Parathyroid adenoma (tissue), 2 donors: Measurements from ENCODE around the gene MKRN2OS.
A peak's percentile ranks its signal among the peaks of the same experiment; 100 is the strongest.

Source experiments
- H2AFZ ChIP-seq: fragments of 300-600 bp; sonication (generic); one replicate; pipeline ENCODE4 v1.7.0; 2017; ENCODE audit warnings: antibody characterized with exemption, mild to moderate bottlenecking
- H3K27ac ChIP-seq: fragments of 300-600 bp; sonication (generic); one replicate; pipeline ENCODE4 v1.7.0; 2017
- H3K27me3 ChIP-seq: fragments of 300-600 bp; sonication (generic); one replicate; pipeline ENCODE4 v1.7.0; 2017; ENCODE audit warnings: low read length; ENCODE audit not compliant: control insufficient read depth, insufficient read depth
- H3K36me3 ChIP-seq: fragments of 300-600 bp; sonication (generic); one replicate; pipeline ENCODE4 v1.7.0; 2017; ENCODE audit warnings: low read length; ENCODE audit not compliant: control insufficient read depth, insufficient read depth
- H3K4me1 ChIP-seq: fragments of 300-600 bp; sonication (generic); one replicate; pipeline ENCODE4 v1.7.0; 2017; ENCODE audit warnings: control low read depth
- H3K4me2 ChIP-seq: fragments of 300-600 bp; sonication (generic); one replicate; pipeline ENCODE4 v1.7.0; 2017; ENCODE audit warnings: low read length
- H3K4me3 ChIP-seq: fragments of 300-600 bp; sonication (generic); one replicate; pipeline ENCODE4 v1.7.0; 2017; ENCODE audit warnings: low read depth, low read length
- H3K79me2 ChIP-seq: fragments of 300-600 bp; sonication (generic); one replicate; pipeline ENCODE4 v1.7.0; 2017; ENCODE audit warnings: control low read depth
- H3K9ac ChIP-seq: fragments of 300-600 bp; sonication (generic); one replicate; pipeline ENCODE4 v1.7.0; 2017; ENCODE audit warnings: mild to moderate bottlenecking
- H3K9me3 ChIP-seq: fragments of 300-600 bp; sonication (generic); one replicate; pipeline ENCODE4 v1.7.0; 2017; ENCODE audit warnings: low read length; ENCODE audit not compliant: control insufficient read depth
- TF ChIP-seq, protein P1 (sequence below): fragments of 300-600 bp; sonication (generic); IDR thresholded peaks from one replicate; pipeline ENCODE4 v1.7.0; 2017; ENCODE audit warnings: antibody characterized with exemption, mild to moderate bottlenecking
- donor health status: primary hyperparathyroidism.

Gene MKRN2OS

DNA sequence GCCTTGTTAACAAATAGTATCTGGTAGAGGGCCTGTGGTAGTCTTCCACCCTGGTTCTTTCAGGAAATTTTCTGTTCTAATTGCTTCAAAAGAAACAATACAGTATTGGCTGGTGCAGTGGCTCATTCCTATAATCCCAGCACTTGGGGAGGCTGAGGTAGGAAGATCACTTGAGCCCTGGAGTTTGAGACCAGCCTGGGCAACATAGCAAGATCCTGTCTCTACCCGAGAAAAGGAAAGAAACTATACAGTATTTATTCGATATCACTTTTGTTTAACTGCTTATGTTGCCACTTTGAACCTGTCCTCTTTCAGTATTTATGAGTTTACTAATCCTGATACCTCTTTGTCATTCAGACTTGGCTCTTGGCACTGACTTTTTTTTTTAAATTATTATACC, 16.1 kb upstream of the MKRN2OS start:
- no peak overlapping the region for H2AFZ ChIP-seq
- peaks cover 7% of the 10 kb centered on the region for H3K4me1 ChIP-seq
- H3K36me3 ChIP-seq, result no peaks in the 10 kb centered on the region
- no peak overlapping the region for H3K9ac ChIP-seq
- no peak overlapping the region for H3K27ac ChIP-seq
- H3K4me3 ChIP-seq, result no peak overlapping the region
- peaks cover 52% of the 10 kb centered on the region for H3K79me2 ChIP-seq
- TF ChIP-seq, protein P1, sequence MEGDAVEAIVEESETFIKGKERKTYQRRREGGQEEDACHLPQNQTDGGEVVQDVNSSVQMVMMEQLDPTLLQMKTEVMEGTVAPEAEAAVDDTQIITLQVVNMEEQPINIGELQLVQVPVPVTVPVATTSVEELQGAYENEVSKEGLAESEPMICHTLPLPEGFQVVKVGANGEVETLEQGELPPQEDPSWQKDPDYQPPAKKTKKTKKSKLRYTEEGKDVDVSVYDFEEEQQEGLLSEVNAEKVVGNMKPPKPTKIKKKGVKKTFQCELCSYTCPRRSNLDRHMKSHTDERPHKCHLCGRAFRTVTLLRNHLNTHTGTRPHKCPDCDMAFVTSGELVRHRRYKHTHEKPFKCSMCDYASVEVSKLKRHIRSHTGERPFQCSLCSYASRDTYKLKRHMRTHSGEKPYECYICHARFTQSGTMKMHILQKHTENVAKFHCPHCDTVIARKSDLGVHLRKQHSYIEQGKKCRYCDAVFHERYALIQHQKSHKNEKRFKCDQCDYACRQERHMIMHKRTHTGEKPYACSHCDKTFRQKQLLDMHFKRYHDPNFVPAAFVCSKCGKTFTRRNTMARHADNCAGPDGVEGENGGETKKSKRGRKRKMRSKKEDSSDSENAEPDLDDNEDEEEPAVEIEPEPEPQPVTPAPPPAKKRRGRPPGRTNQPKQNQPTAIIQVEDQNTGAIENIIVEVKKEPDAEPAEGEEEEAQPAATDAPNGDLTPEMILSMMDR, result no peak
- H3K27me3 ChIP-seq, result no peaks in the 10 kb centered on the region
- H3K9me3 ChIP-seq, result no peaks in the 10 kb centered on the region
- H3K4me2 ChIP-seq, result no peak overlapping the region

- Histone ChIP-seq H3K9me3 (no peaks in the 10 kb centered on the region), H3K9ac (no peak overlapping the region), H3K79me2 (peaks cover 45% of the 10 kb centered on the region), H3K27me3 (no peaks in the 10 kb centered on the region), H3K27ac (no peak overlapping the region), H3K4me1 (peaks cover 7% of the 10 kb centered on the region), H3K36me3 (no peaks in the 10 kb centered on the region), H2AFZ (no peak overlapping the region), H3K4me2 (no peak overlapping the region), H3K4me3 (no peak overlapping the region)
- TF ChIP-seq, protein P1, result no peak
Measured at GRCh38 chr3:12560505-12561190, 15.3 kb upstream of the MKRN2OS start.

- H3K27ac ChIP-seq, result no peak overlapping the region
- peaks cover 7% of the 10 kb centered on the region for H3K4me1 ChIP-seq
- TF ChIP-seq, protein P1, result no peak
- H3K79me2 ChIP-seq, result peaks cover 36% of the 10 kb centered on the region
- no peaks in the 10 kb centered on the region for H3K27me3 ChIP-seq
- H3K4me3 ChIP-seq, result no peak overlapping the region
- no peak overlapping the region for H3K4me2 ChIP-seq
- H3K9me3 ChIP-seq, result no peaks in the 10 kb centered on the region
- no peak overlapping the region for H3K9ac ChIP-seq
- H3K36me3 ChIP-seq, result no peaks in the 10 kb centered on the region
- no peak overlapping the region for H2AFZ ChIP-seq
Measured at GRCh38 chr3:12559520-12559919, 14.2 kb upstream of the MKRN2OS start.

GRCh38 chr3:12558706-12559105, 13.4 kb upstream of the MKRN2OS start:
- Histone ChIP-seq H3K9me3 (no peaks in the 10 kb centered on the region), H3K4me1 (peaks cover 7% of the 10 kb centered on the region), H3K27me3 (no peaks in the 10 kb centered on the region), H3K36me3 (no peaks in the 10 kb centered on the region), H2AFZ (no peak overlapping the region), H3K27ac (no peak overlapping the region), H3K79me2 (peaks cover 35% of the 10 kb centered on the region), H3K9ac (no peak overlapping the region), H3K4me3 (peak overlapping the region; percentile 94), H3K4me2 (peak overlapping the region; percentile 79)
- TF ChIP-seq, protein P1, result no peak
